Transverse colon (tissue), 3 donors: Measurements from ENCODE around the gene SMARCAL1.

Experiments
- CTCF ChIP-seq, 5 experiments: fragments of 200-600 bp in 3 of 5; fragments of 450-650 bp in 2 of 5; sonication (generic) in 3 of 5; IDR thresholded peaks; 1 replicate in 2 of 5; 2 replicates in 3 of 5; pipeline ENCODE4 v1.5.1; 2016 to 2017; ENCODE audit warnings: antibody characterized with exemption in 5 of 5, inconsistent platforms in 3 of 5, mild to moderate bottlenecking in 2 of 5, moderate library complexity in 1 of 5
- POLR2A ChIP-seq: fragments of 450-650 bp; IDR thresholded peaks from one replicate; pipeline ENCODE4 v1.6.1; 2016; ENCODE audit warnings: antibody characterized with exemption, mild to moderate bottlenecking, moderate library complexity

- TF ChIP-seq CTCF (IDR thresholded peaks at IDR 0.05) (no peak), POLR2A (no peak)
These were observed 32.3 kb upstream of the SMARCAL1 start for GRCh38 chr2:216379977-216380376.
